ENCODE measurements around the gene MDK.

The MDK gene

GRCh38 chr11:46429717-46430116 lies 48.2 kb downstream of the MDK start:
- no peak for TF ChIP-seq POLR2AphosphoS5 (IDR thresholded peaks at IDR 0.05; ENCODE audit: low read depth, low read length)
- no peak for TF ChIP-seq POLR2A (IDR thresholded peaks at IDR 0.05; ENCODE audit: low read depth, low read length)
- no peak for TF ChIP-seq SPI1 (IDR thresholded peaks at IDR 0.05; ENCODE audit: low read depth, low read length)
- no peak for TF ChIP-seq PAX5 (IDR thresholded peaks at IDR 0.05; ENCODE audit: insufficient read depth, low read length, severe bottlenecking)
- no peak for FAIRE-seq
- no peak for DNase-seq (ENCODE audit: insufficient read length, low spot score)

DNA sequence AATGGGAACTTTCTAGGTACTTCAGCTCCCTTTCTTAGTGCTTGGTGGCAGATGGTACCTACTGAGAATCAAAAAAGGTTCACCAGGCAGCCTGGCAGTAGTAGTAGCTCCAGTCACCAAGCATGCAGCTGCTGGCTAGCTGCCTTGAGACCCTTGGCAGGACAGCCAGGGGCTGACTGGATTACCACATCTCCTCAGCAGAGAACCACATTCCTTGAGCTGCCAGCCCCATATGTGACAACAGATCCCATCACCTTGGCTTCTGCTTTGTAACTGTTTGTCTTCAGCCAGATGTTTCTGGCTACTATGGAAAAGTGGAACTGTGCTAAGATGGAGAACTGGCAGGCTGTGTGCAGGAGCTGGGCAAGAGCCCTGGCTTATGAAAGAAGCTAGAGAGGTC lies 49.7 kb downstream of the MDK start:
- TF ChIP-seq TAF1 (IDR thresholded peaks at IDR 0.05; ENCODE audit: low read depth, low read length), result no peak
- no peak for TF ChIP-seq POU2F2 (IDR thresholded peaks at IDR 0.05; ENCODE audit: low read depth, low read length)
- TF ChIP-seq PAX5 (IDR thresholded peaks at IDR 0.05; ENCODE audit: insufficient read depth, low read length, severe bottlenecking), result no peak
- TF ChIP-seq SPI1 (IDR thresholded peaks at IDR 0.05; ENCODE audit: low read depth, low read length), result no peak
- TF ChIP-seq POLR2A (IDR thresholded peaks at IDR 0.05; ENCODE audit: low read depth, low read length), result no peak
- TF ChIP-seq POLR2AphosphoS5 (IDR thresholded peaks at IDR 0.05; ENCODE audit: low read depth, low read length), result no peak
- FAIRE-seq (no peak), DNase-seq (ENCODE audit: insufficient read length, low spot score) (no peak)
